Measurements from ENCODE around the gene S100A14. TPM values are rescaled to one million over a fixed set of nuclear protein-coding genes. Genes with fewer than 3 reads are reported as not detected.

S100A14 gene
- total and polyA plus RNA-seq, 2 of the 13 experiments (the other 11 are each of a cell fraction or from before 2014, with no cell fraction given), result 1.4 to 7.7 TPM

DNA sequence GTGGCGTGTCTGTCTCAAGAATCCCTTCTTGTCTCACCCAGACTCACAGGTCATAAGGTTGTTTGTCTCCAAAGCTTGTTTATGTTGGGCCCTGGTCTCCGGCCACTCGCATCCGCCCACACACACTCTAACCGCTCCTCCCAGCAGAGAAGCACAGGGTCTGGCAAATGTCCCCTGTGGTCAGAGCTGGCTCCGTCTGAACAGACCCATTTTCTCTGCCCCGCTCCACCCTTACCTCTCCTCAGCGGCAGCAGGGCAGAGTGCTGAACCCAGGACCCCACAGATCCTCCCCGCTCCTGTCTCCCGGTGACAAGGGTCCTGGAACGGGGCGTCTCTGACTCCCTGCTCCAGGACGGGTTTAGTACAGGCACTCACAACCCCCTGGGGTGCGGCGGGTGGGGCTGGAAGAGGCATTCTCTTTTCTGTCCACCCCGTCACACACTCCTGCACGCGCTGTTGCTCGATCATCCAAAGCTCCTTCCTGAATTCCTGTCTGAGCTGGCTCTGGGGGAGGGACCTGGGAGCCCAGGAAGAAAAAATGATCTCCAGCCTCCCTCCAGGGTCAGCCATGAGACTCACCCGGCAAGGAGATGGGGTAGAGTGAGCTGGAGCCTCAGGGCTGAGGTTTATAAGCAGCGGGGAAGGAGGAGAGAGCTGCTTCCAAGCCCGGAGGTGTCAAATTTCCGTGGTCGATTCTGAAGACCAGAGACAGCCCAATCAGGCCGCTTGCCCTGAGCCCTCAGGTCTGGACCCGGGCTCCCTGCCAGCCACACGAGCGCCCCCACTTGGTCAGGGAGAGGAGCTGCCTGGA, 11.0 kb upstream of the S100A14 start, which contains the start of gene S100A13 (continued):
- TF ChIP-seq, protein P1, sequence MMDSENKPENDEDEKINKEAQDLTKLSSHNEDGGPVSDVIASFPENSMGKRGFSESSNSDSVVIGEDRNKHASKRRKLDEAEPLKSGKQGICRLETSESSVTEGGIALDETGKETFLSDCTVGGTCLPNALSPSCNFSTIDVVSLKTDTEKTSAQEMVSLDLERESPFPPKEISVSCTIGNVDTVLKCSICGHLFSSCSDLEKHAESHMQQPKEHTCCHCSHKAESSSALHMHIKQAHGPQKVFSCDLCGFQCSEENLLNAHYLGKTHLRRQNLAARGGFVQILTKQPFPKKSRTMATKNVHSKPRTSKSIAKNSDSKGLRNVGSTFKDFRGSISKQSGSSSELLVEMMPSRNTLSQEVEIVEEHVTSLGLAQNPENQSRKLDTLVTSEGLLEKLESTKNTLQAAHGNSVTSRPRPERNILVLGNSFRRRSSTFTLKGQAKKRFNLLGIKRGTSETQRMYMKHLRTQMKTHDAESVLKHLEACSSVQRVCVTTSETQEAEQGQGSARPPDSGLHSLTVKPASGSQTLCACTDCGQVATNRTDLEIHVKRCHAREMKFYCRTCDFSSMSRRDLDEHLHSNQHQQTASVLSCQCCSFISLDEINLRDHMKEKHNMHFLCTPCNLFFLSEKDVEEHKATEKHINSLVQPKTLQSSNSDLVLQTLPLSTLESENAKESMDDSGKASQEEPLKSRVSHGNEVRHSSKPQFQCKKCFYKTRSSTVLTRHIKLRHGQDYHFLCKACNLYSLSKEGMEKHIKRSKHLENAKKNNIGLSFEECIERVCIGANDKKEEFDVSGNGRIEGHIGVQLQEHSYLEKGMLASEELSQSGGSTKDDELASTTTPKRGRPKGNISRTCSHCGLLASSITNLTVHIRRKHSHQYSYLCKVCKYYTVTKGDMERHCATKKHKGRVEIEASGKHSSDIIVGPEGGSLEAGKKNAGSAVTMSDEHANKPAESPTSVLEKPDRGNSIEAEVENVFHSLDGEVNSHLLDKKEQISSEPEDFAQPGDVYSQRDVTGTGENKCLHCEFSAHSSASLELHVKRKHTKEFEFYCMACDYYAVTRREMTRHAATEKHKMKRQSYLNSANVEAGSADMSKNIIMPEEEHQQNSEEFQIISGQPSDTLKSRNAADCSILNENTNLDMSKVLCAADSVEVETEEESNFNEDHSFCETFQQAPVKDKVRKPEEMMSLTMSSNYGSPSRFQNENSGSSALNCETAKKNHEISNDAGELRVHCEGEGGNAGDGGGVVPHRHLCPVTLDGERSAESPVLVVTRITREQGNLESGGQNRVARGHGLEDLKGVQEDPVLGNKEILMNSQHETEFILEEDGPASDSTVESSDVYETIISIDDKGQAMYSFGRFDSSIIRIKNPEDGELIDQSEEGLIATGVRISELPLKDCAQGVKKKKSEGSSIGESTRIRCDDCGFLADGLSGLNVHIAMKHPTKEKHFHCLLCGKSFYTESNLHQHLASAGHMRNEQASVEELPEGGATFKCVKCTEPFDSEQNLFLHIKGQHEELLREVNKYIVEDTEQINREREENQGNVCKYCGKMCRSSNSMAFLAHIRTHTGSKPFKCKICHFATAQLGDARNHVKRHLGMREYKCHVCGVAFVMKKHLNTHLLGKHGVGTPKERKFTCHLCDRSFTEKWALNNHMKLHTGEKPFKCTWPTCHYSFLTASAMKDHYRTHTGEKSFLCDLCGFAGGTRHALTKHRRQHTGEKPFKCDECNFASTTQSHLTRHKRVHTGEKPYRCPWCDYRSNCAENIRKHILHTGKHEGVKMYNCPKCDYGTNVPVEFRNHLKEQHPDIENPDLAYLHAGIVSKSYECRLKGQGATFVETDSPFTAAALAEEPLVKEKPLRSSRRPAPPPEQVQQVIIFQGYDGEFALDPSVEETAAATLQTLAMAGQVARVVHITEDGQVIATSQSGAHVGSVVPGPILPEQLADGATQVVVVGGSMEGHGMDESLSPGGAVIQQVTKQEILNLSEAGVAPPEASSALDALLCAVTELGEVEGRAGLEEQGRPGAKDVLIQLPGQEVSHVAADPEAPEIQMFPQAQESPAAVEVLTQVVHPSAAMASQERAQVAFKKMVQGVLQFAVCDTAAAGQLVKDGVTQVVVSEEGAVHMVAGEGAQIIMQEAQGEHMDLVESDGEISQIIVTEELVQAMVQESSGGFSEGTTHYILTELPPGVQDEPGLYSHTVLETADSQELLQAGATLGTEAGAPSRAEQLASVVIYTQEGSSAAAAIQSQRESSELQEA (CRISPR knock-in tag; IDR thresholded peaks at IDR 0.05; ENCODE audit: not compliant biosample characterization), result no peak
- TF ChIP-seq XBP1 (CRISPR knock-in tag; IDR thresholded peaks at IDR 0.05), result no peak
- no peak for TF ChIP-seq ZNF773 (CRISPR knock-in tag; IDR thresholded peaks at IDR 0.05; ENCODE audit: borderline replicate concordance)
- TF ChIP-seq PHF21A (CRISPR knock-in tag; IDR thresholded peaks at IDR 0.05), result peak; percentile 56; the same call in 1 of the 2 replicates
- TF ChIP-seq, protein P2, sequence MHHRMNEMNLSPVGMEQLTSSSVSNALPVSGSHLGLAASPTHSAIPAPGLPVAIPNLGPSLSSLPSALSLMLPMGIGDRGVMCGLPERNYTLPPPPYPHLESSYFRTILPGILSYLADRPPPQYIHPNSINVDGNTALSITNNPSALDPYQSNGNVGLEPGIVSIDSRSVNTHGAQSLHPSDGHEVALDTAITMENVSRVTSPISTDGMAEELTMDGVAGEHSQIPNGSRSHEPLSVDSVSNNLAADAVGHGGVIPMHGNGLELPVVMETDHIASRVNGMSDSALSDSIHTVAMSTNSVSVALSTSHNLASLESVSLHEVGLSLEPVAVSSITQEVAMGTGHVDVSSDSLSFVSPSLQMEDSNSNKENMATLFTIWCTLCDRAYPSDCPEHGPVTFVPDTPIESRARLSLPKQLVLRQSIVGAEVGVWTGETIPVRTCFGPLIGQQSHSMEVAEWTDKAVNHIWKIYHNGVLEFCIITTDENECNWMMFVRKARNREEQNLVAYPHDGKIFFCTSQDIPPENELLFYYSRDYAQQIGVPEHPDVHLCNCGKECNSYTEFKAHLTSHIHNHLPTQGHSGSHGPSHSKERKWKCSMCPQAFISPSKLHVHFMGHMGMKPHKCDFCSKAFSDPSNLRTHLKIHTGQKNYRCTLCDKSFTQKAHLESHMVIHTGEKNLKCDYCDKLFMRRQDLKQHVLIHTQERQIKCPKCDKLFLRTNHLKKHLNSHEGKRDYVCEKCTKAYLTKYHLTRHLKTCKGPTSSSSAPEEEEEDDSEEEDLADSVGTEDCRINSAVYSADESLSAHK (CRISPR knock-in tag; IDR thresholded peaks at IDR 0.05; ENCODE audit: borderline replicate concordance), result no peak
- TF ChIP-seq, protein P3, sequence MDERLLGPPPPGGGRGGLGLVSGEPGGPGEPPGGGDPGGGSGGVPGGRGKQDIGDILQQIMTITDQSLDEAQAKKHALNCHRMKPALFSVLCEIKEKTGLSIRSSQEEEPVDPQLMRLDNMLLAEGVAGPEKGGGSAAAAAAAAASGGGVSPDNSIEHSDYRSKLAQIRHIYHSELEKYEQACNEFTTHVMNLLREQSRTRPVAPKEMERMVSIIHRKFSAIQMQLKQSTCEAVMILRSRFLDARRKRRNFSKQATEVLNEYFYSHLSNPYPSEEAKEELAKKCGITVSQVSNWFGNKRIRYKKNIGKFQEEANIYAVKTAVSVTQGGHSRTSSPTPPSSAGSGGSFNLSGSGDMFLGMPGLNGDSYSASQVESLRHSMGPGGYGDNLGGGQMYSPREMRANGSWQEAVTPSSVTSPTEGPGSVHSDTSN (CRISPR knock-in tag; IDR thresholded peaks at IDR 0.05), result no peak
- TF ChIP-seq TOE1 (CRISPR knock-in tag; IDR thresholded peaks at IDR 0.05), result no peak
- TF ChIP-seq, protein P4, sequence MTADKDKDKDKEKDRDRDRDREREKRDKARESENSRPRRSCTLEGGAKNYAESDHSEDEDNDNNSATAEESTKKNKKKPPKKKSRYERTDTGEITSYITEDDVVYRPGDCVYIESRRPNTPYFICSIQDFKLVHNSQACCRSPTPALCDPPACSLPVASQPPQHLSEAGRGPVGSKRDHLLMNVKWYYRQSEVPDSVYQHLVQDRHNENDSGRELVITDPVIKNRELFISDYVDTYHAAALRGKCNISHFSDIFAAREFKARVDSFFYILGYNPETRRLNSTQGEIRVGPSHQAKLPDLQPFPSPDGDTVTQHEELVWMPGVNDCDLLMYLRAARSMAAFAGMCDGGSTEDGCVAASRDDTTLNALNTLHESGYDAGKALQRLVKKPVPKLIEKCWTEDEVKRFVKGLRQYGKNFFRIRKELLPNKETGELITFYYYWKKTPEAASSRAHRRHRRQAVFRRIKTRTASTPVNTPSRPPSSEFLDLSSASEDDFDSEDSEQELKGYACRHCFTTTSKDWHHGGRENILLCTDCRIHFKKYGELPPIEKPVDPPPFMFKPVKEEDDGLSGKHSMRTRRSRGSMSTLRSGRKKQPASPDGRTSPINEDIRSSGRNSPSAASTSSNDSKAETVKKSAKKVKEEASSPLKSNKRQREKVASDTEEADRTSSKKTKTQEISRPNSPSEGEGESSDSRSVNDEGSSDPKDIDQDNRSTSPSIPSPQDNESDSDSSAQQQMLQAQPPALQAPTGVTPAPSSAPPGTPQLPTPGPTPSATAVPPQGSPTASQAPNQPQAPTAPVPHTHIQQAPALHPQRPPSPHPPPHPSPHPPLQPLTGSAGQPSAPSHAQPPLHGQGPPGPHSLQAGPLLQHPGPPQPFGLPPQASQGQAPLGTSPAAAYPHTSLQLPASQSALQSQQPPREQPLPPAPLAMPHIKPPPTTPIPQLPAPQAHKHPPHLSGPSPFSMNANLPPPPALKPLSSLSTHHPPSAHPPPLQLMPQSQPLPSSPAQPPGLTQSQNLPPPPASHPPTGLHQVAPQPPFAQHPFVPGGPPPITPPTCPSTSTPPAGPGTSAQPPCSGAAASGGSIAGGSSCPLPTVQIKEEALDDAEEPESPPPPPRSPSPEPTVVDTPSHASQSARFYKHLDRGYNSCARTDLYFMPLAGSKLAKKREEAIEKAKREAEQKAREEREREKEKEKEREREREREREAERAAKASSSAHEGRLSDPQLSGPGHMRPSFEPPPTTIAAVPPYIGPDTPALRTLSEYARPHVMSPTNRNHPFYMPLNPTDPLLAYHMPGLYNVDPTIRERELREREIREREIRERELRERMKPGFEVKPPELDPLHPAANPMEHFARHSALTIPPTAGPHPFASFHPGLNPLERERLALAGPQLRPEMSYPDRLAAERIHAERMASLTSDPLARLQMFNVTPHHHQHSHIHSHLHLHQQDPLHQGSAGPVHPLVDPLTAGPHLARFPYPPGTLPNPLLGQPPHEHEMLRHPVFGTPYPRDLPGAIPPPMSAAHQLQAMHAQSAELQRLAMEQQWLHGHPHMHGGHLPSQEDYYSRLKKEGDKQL (CRISPR knock-in tag; IDR thresholded peaks at IDR 0.05; ENCODE audit: low read depth), result no peak
- TF ChIP-seq MBNL3 (CRISPR knock-in tag; conservative IDR thresholded peaks at IDR 0.05), result no peak
- no peak for TF ChIP-seq NFATC3 (CRISPR knock-in tag; IDR thresholded peaks at IDR 0.05)
- TF ChIP-seq RFX5 (IDR thresholded peaks at IDR 0.05; ENCODE audit: low read depth, low read length), result no peak

Measured in HepG2 (cell line).